NCI-H446 treated with DMSO at 0.1 percent for 48 hours (cell line): ENCODE results near the gene CCT3.
"Not testable (repeated sequence)": the region's sequence is repeated elsewhere in the genome, so short reads cannot be mapped to it uniquely, and the experiment has no call there.

Experiments used
- DNase-seq: peaks from one replicate; lab custom pipeline; 2025; lab: John Stamatoyannopoulos, UW

The CCT3 gene

GRCh38 chr1:156336242-156336641, 1.9 kb downstream of the CCT3 start:
- no peak for DNase-seq

DNA sequence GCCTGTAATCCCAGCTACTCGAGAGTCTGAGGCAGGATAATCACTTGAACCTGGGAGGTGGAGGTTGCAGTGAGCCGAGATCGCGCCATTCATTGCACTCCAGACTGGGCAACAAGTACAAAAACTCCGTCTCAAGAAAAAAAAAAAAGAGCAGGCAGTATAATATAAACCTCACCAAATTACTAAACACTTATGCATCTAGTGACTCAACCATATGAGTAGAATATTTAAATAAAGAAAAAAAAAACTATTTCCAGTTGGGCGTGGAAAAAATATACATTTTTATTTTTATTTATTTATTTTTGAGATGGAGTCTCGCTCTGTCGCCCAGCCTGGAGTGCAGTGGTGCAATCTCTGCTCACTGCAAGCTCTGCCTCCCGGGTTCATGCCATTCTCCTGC, 14.9 kb downstream of the CCT3 start:
- not testable (repeated sequence) for DNase-seq

DNA sequence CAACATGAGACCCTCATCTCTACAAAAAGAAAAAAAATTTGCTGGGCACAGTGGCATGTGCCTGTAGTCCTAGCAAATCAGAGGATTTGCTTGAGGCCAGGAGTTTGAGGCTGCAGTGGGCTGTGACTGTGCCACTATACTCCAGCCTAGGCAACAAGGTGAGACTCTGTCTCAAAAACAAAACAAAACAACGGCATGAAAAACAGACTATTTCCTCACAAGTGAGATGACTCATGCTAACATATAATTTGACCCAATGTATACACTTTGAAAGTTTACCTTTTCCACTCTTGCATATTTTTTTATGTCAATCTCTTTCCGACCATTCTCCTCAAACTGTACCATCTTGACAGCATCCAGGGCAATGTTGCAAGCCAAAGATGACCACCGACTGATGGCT, 17.5 kb downstream of the CCT3 start:
- no peak for DNase-seq

- DNase-seq = peak; percentile 2
Measured at GRCh38 chr1:156319664-156320063, 18.4 kb downstream of the CCT3 start.

- no peak for DNase-seq
Measured at GRCh38 chr1:156316909-156317308, 21.2 kb downstream of the CCT3 start.

GRCh38 chr1:156310962-156311361, 27.1 kb downstream of the CCT3 start:
- no peak for DNase-seq

- no peak for DNase-seq
Measured at GRCh38 chr1:156308078-156308477, 30.0 kb downstream of the CCT3 start.

DNA sequence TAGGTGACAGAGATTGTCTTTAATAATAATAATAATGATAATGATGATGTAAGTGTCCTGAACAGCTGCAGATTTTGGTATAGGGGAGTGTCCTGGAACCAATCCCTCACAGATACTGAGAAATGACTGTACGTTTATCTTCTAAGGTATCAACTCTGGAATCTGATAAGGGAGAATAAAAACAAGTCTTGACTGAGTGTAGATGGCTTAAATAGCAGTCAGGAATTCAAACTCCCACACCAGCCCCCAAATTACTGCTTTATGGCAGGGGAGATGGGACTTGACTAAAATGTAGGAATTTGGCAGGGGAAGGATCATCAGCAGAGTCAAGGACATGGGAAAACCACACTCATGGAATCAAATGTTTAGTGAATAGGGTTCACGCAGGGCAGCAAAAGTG, 32.9 kb downstream of the CCT3 start:
- no peak for DNase-seq

GRCh38 chr1:156303241-156303640, 34.9 kb downstream of the CCT3 start:
- DNase-seq = no peak

DNA sequence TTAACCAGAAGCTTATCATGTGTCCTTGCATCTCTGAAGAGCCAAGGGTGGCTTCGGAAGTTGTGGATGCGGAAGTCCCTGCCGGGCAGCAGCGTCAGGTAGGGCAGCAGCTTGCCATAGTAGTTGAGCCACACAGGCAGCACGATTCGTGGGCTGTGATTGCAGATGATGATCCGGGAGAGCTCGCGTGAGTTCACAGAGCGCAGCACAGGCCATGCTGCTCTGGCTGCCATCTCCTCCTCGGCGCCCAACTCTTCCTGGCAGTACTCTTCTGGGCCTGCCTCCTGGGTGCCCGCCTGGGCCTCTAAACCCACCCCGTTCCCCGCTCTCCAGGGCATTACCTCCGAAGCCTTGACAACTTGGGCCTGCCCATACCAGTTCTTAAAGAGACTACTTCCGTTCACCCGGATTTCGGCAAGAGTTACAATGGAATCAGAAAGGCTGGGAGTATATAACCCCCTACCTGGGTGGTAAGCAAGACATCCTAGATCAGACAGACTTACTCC, 39.2 kb downstream of the CCT3 start, which contains the start of gene VHLL:
Gene VHLL, minus strand, starts transcription at position 456 of the 506 bp plus-strand sequence. Its CDS starts 118 bp downstream, at position 338.
- no peak for DNase-seq

DNA sequence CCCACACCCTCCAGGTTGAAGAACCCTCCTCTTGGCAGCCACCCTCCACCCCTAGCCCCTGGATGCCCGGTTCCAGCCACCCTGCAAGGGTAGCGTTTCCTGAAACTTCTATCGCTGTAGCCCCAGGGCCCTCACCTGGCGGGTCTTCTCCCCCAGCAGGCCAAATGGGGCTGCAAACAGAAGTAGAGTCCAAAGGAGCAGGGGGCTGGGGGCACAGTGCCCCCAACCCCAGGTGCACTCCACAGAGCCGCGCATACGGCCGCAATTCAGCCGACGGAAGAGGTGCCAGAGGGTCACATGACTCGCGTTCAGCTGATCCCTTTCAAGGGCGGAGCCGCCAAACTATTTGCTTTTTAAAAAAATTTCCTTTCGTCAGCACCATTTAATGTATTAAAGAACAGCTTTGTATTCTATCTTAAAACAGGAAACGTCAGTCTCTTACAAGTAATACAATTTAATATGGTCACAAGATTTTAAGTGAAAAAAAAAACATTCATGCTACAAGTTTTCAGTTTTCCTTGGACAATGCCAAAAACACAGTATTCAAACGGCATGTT, 42.6 kb downstream of the CCT3 start, which contains the start of gene GLMP:
Gene GLMP, minus strand, starts transcription at position 289 of the 557 bp plus-strand sequence. Its CDS starts 34 bp downstream, at position 255.
- peak; percentile 23 for DNase-seq

DNA sequence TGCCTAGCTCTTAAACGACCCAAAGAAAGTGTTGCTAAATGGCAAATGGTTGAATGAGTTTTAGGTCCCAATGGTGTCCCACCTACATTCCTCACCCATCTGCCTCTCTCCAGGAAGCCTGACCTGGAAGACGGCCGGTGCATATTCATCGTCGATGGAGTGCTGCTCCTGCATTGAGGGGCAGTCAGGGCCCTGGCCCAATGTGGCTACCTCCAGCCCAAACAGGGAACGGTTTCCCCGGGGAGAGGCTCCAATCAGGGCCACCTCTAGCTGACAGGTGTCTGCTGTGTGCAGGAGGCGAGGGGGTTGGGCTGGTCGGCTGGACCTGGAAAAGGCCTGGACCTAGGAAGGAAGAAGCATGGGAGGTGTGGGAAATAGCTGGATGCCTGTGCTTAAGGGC, 44.2 kb downstream of the CCT3 start:
- DNase-seq = no peak

DNA sequence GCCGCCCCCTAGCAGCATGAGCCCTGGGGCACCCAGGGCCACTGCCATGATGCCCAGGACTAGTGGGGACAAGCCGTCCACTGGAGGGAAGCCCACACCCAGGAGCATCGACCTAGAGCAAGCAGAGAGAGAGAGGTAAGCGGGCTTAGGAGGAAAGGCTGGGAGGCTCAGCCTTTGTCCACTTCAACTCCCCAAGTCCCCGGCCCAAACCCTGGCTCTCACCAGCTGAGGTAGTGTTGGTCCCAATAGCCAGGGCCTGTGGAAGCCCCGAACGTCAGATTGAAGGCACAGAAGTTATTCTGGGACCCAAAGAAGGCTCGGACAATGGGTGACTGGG, 45.0 kb downstream of the CCT3 start:
- no peak for DNase-seq

GRCh38 chr1:156291226-156292061, 46.6 kb downstream of the CCT3 start:
- DNase-seq = no peak

- no peak for DNase-seq
Measured at GRCh38 chr1:156289857-156290256, 48.2 kb downstream of the CCT3 start.

- no peak for DNase-seq
Measured at GRCh38 chr1:156286061-156286460, 52.0 kb downstream of the CCT3 start.

GRCh38 chr1:156285437-156285836, 52.7 kb downstream of the CCT3 start:
- no peak for DNase-seq

DNA sequence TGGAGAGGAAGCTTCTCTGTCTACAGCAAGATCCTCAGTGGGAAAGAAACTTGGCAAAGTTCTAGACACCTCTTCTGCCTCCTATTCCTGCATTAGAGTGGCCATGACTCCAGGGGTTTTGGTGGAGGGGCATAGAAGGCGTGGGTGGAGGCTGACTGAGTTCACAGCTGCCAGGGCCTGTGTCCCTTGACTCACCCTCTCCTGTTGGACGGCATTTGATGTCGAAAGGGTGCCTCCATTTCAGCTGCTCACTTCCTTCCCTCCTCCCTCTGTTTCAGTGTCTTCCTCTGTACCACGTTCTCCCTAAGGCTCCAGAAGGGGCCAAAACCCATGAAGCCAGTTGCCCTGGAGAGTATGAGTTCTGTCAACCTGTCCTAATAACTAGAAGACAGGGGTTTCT, 53.3 kb downstream of the CCT3 start:
- no peak for DNase-seq

DNA sequence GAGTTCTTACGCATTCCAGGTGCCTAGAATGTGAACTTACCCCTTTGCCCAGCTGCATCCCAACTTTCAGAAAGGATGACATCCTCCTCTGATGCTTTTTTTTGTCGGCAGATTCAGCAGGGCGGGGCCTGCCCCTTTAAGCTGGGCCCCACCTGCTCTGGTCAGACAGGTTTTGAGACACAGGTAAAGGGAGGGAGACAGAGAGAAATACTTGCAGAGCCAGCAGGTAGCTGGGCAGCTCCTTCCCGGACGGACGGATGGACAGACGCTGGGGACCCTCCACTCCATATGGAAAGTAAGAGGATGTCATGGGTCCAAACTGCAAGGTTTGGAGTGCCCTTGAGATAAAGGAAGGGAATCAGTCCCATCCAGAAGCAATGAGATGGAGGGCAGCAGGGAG, 54.0 kb downstream of the CCT3 start, which contains the start of gene TMEM79:
Gene TMEM79, plus strand, starts transcription at position 214 of the 400 bp plus-strand sequence. CDS start 902 bp downstream, outside the sequence.
- no peak for DNase-seq

DNA sequence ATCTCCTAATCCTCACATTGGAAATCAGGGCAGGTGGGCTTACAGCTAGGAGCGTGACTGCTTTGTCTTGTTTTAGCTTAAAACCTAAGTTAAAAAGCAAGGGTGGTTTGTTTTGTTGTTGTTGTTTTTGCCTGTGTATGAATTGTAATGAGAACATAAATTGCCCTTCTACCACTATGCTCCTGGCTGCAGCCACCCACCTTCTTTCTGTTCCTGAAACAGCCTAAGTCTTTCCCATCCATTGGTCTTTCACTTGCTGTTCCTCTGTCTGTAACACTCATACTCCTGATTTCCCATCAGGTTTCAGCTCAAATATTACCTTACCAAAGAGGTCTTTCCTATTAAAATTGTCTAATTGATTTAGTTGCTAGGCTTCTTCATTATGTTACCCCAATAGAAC, 54.6 kb downstream of the CCT3 start:
- no peak for DNase-seq

DNA sequence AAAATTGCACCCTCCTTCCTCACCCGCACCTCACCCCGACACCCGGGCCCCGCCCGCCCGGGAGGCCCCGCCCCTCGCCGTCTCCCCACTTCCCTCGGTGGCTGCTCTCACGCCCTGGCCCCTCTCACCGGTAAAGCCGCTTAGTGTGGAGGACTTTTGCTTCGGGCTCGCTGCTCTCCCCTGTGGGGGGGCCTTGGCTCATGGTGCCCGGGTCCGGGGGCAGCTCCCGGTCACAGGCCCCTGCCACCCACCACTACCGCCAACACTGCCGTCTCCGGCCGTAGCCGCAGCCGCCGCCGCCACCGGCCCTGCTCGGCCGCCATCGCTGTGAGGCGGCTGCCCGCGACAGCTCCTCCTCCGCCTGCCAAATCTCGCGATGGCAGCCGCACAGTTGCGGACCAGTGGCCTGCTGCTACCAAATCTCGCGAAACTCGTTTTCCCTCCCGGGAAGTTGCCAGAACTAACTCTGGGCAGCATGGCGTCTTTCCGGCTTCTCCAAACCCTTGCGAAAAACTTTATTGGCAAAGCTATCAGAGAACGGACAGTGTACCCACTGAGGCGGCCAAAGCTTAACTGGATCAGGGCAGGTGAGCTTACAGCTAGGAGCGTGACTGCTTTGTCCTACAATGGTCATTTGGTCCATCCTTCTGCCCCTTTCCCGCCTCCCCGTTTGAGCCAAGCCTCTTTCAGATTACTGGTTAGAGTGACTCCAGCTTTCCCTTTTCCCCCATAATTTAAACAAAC, 55.4 kb downstream of the CCT3 start, which contains the start of gene SMG5:
Gene SMG5, minus strand, starts transcription at position 347 of the 744 bp plus-strand sequence. Its CDS starts 145 bp downstream, at position 202.
- DNase-seq = peak; percentile 97
